ENCODE data around the gene ABCB1.
"Not testable (repeated sequence)": the region's sequence is repeated elsewhere in the genome, so short reads cannot be mapped to it uniquely, and the experiment has no call there.

ABCB1 gene

DNA sequence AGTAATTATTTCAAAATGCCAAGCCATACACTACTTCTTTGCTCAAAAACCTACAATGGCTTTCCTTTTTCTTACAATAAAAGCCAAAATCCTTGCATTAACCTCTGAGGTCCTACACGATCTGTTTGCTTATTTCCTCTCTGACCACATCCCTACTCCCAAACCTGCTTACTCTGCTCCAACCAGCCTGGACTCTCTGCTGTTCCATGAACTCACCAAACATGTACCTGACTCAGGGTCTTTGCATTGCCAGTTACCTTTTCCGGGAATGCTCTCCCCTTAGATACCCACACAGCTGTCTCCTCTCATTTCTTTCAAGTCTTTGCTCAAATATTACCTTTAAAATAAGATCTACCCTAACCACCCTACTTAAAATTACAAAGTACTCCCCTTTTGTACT is 127.5 kb downstream of the ABCB1 start:
- DNase-seq (no peak), ATAC-seq (no peak)

DNA sequence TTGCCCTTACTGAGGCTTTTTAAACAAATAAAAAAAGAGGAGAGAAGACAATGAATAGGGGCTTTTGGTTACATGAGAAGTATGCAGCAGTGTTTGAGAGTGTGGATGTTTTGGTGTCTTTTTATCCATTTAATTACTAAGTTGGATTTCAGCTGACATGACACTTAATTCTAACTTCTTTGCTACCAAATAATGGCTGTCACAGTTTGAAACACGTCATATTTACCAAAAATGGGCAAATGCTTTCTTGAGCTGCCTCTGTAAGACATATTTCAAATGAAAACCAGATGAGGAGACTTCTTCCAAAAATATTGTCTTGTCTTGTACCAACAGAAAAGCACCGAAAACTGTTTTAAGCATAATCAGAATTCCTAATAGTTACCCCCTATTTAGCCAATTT is 129.2 kb downstream of the ABCB1 start:
- DNase-seq, result no peak
- ATAC-seq, result no peak

DNA sequence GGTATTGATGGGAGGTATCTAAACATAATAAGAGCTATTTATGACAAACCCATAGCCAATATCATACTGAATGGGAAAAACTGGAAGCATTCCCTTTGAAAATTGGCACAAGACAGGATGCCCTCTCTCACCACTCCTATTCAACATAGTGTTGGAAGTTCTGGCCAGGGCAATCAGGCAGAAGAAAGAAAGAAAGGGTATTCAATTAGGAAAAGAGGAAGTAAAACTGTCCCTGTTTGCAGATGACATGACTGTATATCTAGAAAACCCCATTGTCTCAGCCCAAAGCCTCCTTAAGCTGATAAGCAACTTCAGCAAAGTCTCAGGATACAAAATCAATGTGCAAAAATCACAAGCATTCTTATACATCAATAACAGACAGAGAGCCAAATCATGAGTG is 131.5 kb downstream of the ABCB1 start:
- not testable (repeated sequence) for ATAC-seq

DNA sequence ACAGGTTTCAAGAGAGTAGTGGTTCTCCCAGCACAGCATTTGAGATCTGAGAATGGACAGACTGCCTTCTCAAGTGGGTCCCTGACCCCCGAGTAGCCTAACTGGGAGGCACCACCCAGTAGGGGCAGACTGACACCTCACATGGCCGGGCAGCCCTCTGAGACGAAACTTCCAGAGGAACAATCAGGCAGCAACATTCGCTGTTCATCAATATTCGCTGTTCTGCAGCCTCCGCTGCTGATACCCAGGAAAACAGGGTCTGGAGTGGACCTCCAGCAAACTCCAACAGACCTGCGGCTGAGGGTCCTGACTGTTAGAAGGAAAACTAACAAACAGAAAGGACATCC is 135.2 kb downstream of the ABCB1 start:
- ATAC-seq, DNase-seq: not testable (repeated sequence)

More for the DNA sequence above, 131.5 kb downstream of the ABCB1 start:
- not testable (repeated sequence) for DNase-seq

- DNase-seq, ATAC-seq: not testable (repeated sequence)
These were observed 135.7 kb downstream of the ABCB1 start for GRCh38 chr7:87464830-87465533.

DNA sequence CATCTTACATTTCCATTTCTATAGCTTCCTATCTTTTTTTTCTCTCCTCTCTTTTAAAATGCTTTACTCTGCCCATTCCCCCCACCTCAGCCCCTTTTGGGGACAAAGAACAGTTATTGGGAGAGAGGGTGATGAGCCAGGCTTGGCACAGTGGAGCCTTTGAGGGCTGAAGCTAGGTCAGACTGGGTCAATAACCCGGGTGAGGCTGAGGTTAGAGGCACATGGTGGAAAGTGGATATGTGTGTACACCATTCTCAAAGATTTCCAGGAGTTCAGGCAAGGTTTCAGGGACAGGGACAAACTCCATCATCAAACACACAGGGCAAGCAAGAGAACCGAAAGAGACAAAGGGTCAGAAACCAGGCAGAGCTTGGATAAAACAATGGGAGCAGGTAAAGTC is 136.7 kb downstream of the ABCB1 start:
- DNase-seq (no peak), ATAC-seq (no peak)

GRCh38 chr7:87460444-87460843 is 140.2 kb downstream of the ABCB1 start:
- not testable (repeated sequence) for DNase-seq, ATAC-seq

GRCh38 chr7:87459941-87460340 is 140.7 kb downstream of the ABCB1 start:
- ATAC-seq (no peak), DNase-seq (no peak)

DNA sequence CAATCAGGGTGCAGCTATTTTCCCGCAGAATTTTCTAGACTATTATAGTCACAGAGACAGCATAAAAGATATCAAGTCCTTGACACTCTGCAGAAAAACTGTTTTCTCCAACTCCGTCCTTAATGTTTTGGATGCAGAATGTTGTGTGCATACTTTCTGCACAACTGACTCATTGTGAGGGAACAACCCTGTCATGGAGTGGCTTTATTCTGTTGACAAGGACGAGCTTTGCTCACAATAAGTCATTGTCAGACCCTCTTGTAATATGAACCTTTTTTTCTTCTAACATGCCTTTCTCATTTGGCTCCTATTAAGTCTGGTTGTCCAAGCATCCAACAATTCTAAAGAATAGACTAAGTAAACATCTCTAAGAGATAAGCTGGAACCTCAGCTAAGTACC is 142.5 kb downstream of the ABCB1 start:
- ATAC-seq (no peak), DNase-seq (no peak)

GRCh38 chr7:87456247-87456646 is 144.4 kb downstream of the ABCB1 start:
- DNase-seq (no peak), ATAC-seq (no peak)
